HEK293 (cell line): ENCODE measurements around the gene SLC4A8.

Experiments used
- CTCF ChIA-PET: fragments of 350-600 bp; formaldehyde crosslinking; extraction: SDS; loops from one replicate; lab custom pipeline; 2021; ENCODE audit warnings: antibody characterized with exemption; lab: Yijun Ruan, JAX
- POLR2A ChIA-PET: fragments of 300-600 bp; formaldehyde crosslinking; extraction: SDS; loops from one replicate; lab custom pipeline; 2020; ENCODE audit warnings: antibody characterized with exemption, inconsistent platforms; lab: Yijun Ruan, JAX
- H3K27ac ChIP-seq: fragments of 200-500 bp; sonication (Bioruptor generic); 2 replicates; pipeline ENCODE4 v1.5.1; 2014; ENCODE audit warnings: low read depth, low read length, control low read depth, inconsistent platforms; ENCODE audit errors: extremely low read depth
- H3K36me3 ChIP-seq, 2 experiments: fragments of 200-500 bp in 1 of 2; sonication (Bioruptor generic) in 1 of 2; 1 replicate in 1 of 2; 2 replicates in 1 of 2; pipeline ENCODE4 v1.5.1; 2014 to 2017; ENCODE audit warnings: inconsistent platforms in 2 of 2, low read length in 2 of 2; ENCODE audit not compliant: control insufficient read depth in 2 of 2, insufficient read depth in 1 of 2
- H3K4me1 ChIP-seq: fragments of 200-500 bp; sonication (Bioruptor generic); 2 replicates; pipeline ENCODE4 v1.5.1; 2014; ENCODE audit warnings: mild to moderate bottlenecking, low read length, inconsistent platforms; ENCODE audit not compliant: control insufficient read depth, insufficient read depth
- H3K4me3 ChIP-seq: 2 replicates; pipeline ENCODE4 v1.5.1; 2011; ENCODE audit warnings: low read depth, mild to moderate bottlenecking, control low read depth, low read length, moderate library complexity
- H3K9me3 ChIP-seq: fragments of 200-500 bp; sonication (Bioruptor generic); 2 replicates; pipeline ENCODE4 v1.5.1; 2014; ENCODE audit warnings: low read depth, low read length, inconsistent platforms; ENCODE audit not compliant: control insufficient read depth, insufficient read depth
- CTCF ChIP-seq: fragments of 450-650 bp; formaldehyde crosslinking; IDR thresholded peaks from 2 replicates; pipeline ENCODE4 v1.5.1; 2016; ENCODE audit warnings: missing biosample characterization, missing genetic modification characterization
- ELK4 ChIP-seq: IDR thresholded peaks from 2 replicates; pipeline ENCODE4 v1.6.1; 2011; ENCODE audit warnings: mild to moderate bottlenecking, low read depth, low read length, borderline replicate concordance
- IKZF3 ChIP-seq: fragments of 450-650 bp; IDR thresholded peaks from 2 replicates; pipeline ENCODE4 v1.5.0; 2018; ENCODE audit warnings: missing biosample characterization, mild to moderate bottlenecking, missing genetic modification characterization, moderate library complexity
- KLF10 ChIP-seq: fragments of 450-650 bp; IDR thresholded peaks from 2 replicates; pipeline ENCODE4 v1.5.1; 2018; ENCODE audit warnings: missing biosample characterization, mild to moderate bottlenecking, missing genetic modification characterization
- MEIS1 ChIP-seq: sonication (generic); formaldehyde crosslinking; IDR thresholded peaks from 2 replicates; pipeline ENCODE4 v1.8.1; 2022; ENCODE audit warnings: missing genetic modification reagents, mild to moderate bottlenecking, borderline replicate concordance
- RBAK ChIP-seq: fragments of 450-650 bp; formaldehyde crosslinking; IDR thresholded peaks from 2 replicates; pipeline ENCODE4 v1.5.1; 2016; ENCODE audit warnings: missing biosample characterization, missing genetic modification characterization
- REPIN1 ChIP-seq: fragments of 450-650 bp; formaldehyde crosslinking; IDR thresholded peaks from 2 replicates; pipeline ENCODE4 v1.5.1; 2017; ENCODE audit warnings: missing biosample characterization, missing genetic modification characterization, low read depth
- REST ChIP-seq: fragments of 450-650 bp; formaldehyde crosslinking; IDR thresholded peaks from 2 replicates; pipeline ENCODE4 v1.5.1; 2016; ENCODE audit warnings: missing biosample characterization, missing genetic modification characterization
- ZBTB20 ChIP-seq: fragments of 450-650 bp; formaldehyde crosslinking; IDR thresholded peaks from 2 replicates; pipeline ENCODE4 v1.5.1; 2016; ENCODE audit warnings: missing biosample characterization, missing genetic modification characterization
- ZNF155 ChIP-seq: fragments of 450-650 bp; formaldehyde crosslinking; IDR thresholded peaks from 2 replicates; pipeline ENCODE4 v1.5.1; 2016; ENCODE audit warnings: missing biosample characterization, missing genetic modification characterization
- ZNF2 ChIP-seq: fragments of 450-650 bp; formaldehyde crosslinking; IDR thresholded peaks from 2 replicates; pipeline ENCODE4 v1.5.1; 2016; ENCODE audit warnings: missing biosample characterization, missing genetic modification characterization
- ZNF398 ChIP-seq: fragments of 450-650 bp; formaldehyde crosslinking; IDR thresholded peaks from 2 replicates; pipeline ENCODE4 v1.5.1; 2017; ENCODE audit warnings: missing biosample characterization, missing genetic modification characterization
- ZNF585B ChIP-seq: fragments of 450-650 bp; formaldehyde crosslinking; IDR thresholded peaks from 2 replicates; pipeline ENCODE4 v1.5.1; 2016; ENCODE audit warnings: missing biosample characterization, missing genetic modification characterization
- ZNF600 ChIP-seq: fragments of 450-650 bp; formaldehyde crosslinking; IDR thresholded peaks from 2 replicates; pipeline ENCODE4 v1.5.1; 2016; ENCODE audit warnings: missing biosample characterization, missing genetic modification characterization
- ZNF654 ChIP-seq: fragments of 450-650 bp; formaldehyde crosslinking; IDR thresholded peaks from 2 replicates; pipeline ENCODE4 v1.5.1; 2016; ENCODE audit warnings: low read depth, missing biosample characterization, missing genetic modification characterization
- ZNF660 ChIP-seq: fragments of 450-650 bp; IDR thresholded peaks from 2 replicates; pipeline ENCODE4 v1.5.1; 2018; ENCODE audit warnings: missing biosample characterization, mild to moderate bottlenecking, missing genetic modification characterization
- ZNF777 ChIP-seq: fragments of 450-650 bp; formaldehyde crosslinking; IDR thresholded peaks from 2 replicates; pipeline ENCODE4 v1.5.1; 2017; ENCODE audit warnings: missing biosample characterization, missing genetic modification characterization, borderline replicate concordance
- ZNF830 ChIP-seq: fragments of 450-650 bp; IDR thresholded peaks from 2 replicates; pipeline ENCODE4 v1.5.0; 2018; ENCODE audit warnings: missing biosample characterization, missing genetic modification characterization, low read depth, mild to moderate bottlenecking, moderate library complexity
- ZNF837 ChIP-seq: fragments of 450-650 bp; formaldehyde crosslinking; IDR thresholded peaks from 2 replicates; pipeline ENCODE4 v1.5.1; 2016; ENCODE audit warnings: missing biosample characterization, missing genetic modification characterization
- ZSCAN30 ChIP-seq: fragments of 450-650 bp; IDR thresholded peaks from 2 replicates; pipeline ENCODE4 v1.5.1; 2018; ENCODE audit warnings: missing biosample characterization, mild to moderate bottlenecking, missing genetic modification characterization, moderate library complexity

Gene SLC4A8

GRCh38 chr12:51419425-51420193 is 5.0 kb upstream of the SLC4A8 start:
- Histone ChIP-seq H3K36me3 (no peaks in the 10 kb centered on the region), H3K9me3 (no peaks in the 10 kb centered on the region), H3K27ac (no peak overlapping the region), H3K4me3 (no peak overlapping the region), H3K4me1 (peaks cover 4% of the 10 kb centered on the region)
- ChIA-PET CTCF (interaction anchor here (0.6 to 5.7 kb wide), 25 partner anchors 9 to 578 kb away, joined by 3 to 115 read pairs (median 3); no protein-coding TSS in a partner anchor), POLR2A (interaction anchor here (0.9 to 2.1 kb wide), 2 partner anchors 13 to 48 kb away, joined by 4 to 7 read pairs; no protein-coding TSS in a partner anchor)
- no peak for TF ChIP-seq ELK4
- TF ChIP-seq ZBTB20 (tag by site-specific recombination), result no peak
- peak; percentile 41; the same call in 1 of the 2 replicates for TF ChIP-seq REST (tag by site-specific recombination)
- TF ChIP-seq ZNF830 (tag by site-specific recombination), result no peak
- TF ChIP-seq ZNF777, result no peak

GRCh38 chr12:51421266-51421884 is 3.3 kb upstream of the SLC4A8 start:
- H3K36me3 ChIP-seq, result no peaks in the 10 kb centered on the region
- H3K4me3 ChIP-seq, result no peak overlapping the region
- H3K4me1 ChIP-seq, result peaks cover 4% of the 10 kb centered on the region
- H3K9me3 ChIP-seq, result no peaks in the 10 kb centered on the region
- H3K27ac ChIP-seq, result no peak overlapping the region
- no peak for TF ChIP-seq ZNF600
- TF ChIP-seq ZNF155 (tag by site-specific recombination), result no peak
- TF ChIP-seq MEIS1 (CRISPR knock-in tag), result no peak
- TF ChIP-seq ZNF660 (tag by site-specific recombination), result no peak
- no peak for TF ChIP-seq KLF10 (tag by site-specific recombination)
- no peak for TF ChIP-seq ZNF398 (tag by site-specific recombination)
- no peak for TF ChIP-seq ZNF837 (tag by site-specific recombination)
- TF ChIP-seq ZNF585B (tag by site-specific recombination), result no peak
- no peak; the same call in 1 of the 2 replicates for TF ChIP-seq ZNF2 (tag by site-specific recombination)
- no peak for TF ChIP-seq RBAK (tag by site-specific recombination)
- TF ChIP-seq ZNF654, result peak; percentile 94
- TF ChIP-seq ZBTB20 (tag by site-specific recombination), result no peak
- TF ChIP-seq CTCF (tag by site-specific recombination), result peak; percentile 78
- TF ChIP-seq REPIN1 (tag by site-specific recombination), result no peak
- TF ChIP-seq ZSCAN30 (tag by site-specific recombination), result no peak
- TF ChIP-seq IKZF3 (tag by site-specific recombination), result peak; percentile 54; the same call in 1 of the 2 replicates
- CTCF ChIA-PET, result interaction anchor here (0.6 to 5.7 kb wide), 45 partner anchors 9 to 1570 kb away, joined by 3 to 115 read pairs (median 3); a partner anchor contains a TSS
- POLR2A ChIA-PET, result no interaction called here
